Muscle of arm (tissue), 12 donors: ENCODE data around the gene CCDC136. TPM values are rescaled to one million over a fixed set of nuclear protein-coding genes. Genes with fewer than 3 reads are reported as not detected.

Experiments used
- DNase-seq: peaks from one replicate; pipeline ENCODE4 v3.0.0-alpha.2; 2013
- polyA plus RNA-seq, 12 donors: library from polyadenylated mRNA; unstranded; fragments of 120-200 nt; gene quantifications; one replicate each; pipeline ENCODE4 v1.2.1, GENCODE V29; 2013; ENCODE audit not compliant: insufficient read length in 12 of 12

CCDC136 gene
- polyA plus RNA-seq, 12 donors: 10.6 to 27.6 (median 19.1) TPM; not detected in 2

DNA sequence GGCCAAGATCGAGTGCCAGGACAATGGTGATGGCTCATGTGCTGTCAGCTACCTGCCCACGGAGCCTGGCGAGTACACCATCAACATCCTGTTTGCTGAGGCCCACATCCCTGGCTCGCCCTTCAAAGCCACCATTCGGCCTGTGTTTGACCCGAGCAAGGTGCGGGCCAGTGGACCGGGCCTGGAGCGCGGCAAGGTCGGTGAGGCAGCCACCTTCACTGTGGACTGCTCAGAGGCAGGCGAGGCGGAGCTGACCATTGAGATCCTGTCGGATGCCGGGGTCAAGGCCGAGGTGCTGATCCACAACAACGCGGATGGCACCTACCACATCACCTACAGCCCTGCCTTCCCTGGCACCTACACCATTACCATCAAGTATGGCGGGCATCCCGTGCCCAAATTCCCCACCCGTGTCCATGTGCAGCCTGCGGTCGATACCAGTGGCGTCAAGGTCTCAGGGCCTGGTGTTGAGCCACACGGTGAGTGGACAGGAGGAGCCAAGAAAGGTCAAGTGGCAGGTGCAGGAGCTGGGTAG lies 53.1 kb downstream of the CCDC136 start:
- no peak for DNase-seq

- DNase-seq: no peak
Measured at GRCh38 chr7:128845475-128845874, 53.7 kb downstream of the CCDC136 start.

- DNase-seq: no peak
Measured at GRCh38 chr7:128845987-128846386, 54.2 kb downstream of the CCDC136 start.

DNA sequence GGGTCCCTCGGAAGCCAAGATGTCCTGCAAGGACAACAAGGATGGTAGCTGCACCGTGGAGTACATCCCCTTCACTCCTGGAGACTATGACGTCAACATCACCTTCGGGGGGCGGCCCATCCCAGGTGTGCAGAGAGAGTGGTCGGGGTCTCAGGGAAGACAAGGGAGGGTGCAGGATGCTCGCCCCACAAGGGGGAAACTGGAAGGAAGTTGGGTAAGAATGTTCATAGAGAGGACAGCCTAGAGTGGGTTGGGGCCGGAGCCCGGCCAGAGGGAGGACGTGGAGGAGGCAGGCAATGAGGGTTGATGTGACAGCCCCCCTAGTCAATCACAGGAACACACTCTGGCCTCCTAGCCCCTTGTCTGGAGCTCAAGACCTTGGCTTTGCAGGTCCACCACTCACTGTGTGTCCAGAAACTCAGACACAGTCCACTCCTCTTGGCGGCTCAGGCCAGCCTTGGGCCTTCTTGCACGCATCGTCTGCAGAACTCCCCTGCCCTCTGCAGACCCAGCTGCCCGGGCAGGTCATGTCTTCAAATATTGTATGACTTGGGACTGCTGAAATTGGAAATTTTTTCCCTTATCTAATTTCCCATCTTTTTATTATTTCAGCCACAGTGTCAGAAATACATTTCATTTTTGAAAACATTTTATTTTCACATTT lies 55.1 kb downstream of the CCDC136 start:
- no peak for DNase-seq

GRCh38 chr7:128847721-128848211 lies 56.0 kb downstream of the CCDC136 start:
- no peak for DNase-seq

- DNase-seq: no peak
Measured at GRCh38 chr7:128848289-128849155, 56.8 kb downstream of the CCDC136 start.

GRCh38 chr7:128849156-128849515 lies 57.4 kb downstream of the CCDC136 start:
- DNase-seq: no peak

GRCh38 chr7:128849804-128850490 lies 58.2 kb downstream of the CCDC136 start:
- DNase-seq: no peak

DNA sequence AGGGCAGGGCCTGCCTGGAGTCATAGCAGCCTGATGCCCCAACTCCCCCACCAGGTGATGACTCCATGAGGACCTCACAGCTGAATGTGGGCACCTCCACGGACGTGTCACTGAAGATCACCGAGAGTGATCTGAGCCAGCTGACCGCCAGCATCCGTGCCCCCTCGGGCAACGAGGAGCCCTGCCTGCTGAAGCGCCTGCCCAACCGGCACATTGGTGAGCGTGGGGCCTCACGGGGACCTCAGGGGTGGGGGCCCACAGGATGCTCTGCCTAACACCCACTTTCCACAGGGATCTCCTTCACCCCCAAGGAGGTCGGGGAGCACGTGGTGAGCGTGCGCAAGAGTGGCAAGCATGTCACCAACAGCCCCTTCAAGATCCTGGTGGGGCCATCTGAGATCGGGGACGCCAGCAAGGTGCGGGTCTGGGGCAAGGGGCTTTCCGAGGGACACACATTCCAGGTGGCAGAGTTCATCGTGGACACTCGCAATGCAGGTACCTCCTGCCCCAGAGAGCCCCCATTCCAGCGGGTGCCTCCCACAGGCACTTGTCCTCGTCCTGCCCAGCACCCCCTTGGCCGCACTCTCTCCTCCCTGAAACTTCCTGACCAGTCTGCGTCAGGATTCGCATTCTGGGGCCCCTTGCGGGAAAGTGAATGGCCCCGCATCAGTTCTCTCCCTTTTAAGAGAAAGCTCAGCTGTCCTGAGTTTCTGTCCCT lies 60.9 kb downstream of the CCDC136 start:
- DNase-seq: no peak

GRCh38 chr7:128853799-128854198 lies 62.0 kb downstream of the CCDC136 start:
- no peak for DNase-seq

DNA sequence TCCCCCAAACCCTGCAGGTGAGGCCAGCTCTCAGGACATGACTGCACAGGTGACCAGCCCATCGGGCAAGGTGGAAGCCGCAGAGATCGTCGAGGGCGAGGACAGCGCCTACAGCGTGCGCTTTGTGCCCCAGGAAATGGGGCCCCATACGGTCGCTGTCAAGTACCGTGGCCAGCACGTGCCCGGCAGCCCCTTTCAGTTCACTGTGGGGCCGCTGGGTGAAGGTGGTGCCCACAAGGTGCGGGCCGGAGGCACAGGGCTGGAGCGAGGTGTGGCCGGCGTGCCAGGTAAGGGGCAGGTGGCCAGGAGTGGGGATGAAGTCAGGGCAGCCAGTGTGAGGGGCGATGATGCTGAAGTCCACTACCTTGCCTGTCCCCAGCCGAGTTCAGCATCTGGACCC lies 62.6 kb downstream of the CCDC136 start:
- no peak for DNase-seq

- no peak for DNase-seq
Measured at GRCh38 chr7:128855559-128855958, 63.8 kb downstream of the CCDC136 start.

GRCh38 chr7:128856001-128856718 lies 64.4 kb downstream of the CCDC136 start:
- no peak for DNase-seq

DNA sequence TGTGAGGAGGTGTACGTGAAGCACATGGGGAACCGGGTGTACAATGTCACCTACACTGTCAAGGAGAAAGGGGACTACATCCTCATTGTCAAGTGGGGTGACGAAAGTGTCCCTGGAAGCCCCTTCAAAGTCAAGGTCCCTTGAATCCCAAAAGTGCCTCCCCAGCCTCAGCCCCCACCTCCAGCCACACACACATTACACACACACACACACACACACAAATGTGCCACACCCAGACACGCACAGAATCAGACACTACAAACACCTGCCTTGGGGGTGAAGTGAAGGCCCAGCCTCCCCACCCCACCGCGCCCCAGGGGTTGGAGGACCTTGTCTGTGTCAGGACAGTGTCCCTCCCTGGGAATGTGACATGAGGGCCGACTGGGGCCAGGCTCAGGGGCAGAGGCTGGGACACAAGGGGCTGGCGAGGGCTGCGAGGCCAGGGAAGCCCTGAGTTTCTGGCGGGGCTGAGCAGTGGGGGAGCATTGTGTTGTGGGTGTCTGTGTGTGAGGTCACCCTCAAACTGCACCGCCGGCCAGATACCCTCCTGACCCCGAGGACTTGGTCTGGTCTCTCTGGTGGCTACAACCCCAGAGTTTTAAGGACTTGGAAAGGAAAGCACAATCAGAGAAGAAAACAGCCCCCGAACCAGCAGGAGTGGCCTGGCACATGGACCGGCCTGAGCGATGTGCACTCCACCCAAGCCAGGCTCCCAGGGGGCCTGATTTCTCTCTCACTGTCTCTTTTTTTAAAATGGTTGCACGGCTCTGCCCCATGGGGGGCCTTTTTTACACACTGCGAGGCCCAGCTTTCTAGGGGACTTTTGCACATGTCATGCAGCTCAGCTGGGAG lies 66.8 kb downstream of the CCDC136 start:
- DNase-seq: peak; percentile 43

DNA sequence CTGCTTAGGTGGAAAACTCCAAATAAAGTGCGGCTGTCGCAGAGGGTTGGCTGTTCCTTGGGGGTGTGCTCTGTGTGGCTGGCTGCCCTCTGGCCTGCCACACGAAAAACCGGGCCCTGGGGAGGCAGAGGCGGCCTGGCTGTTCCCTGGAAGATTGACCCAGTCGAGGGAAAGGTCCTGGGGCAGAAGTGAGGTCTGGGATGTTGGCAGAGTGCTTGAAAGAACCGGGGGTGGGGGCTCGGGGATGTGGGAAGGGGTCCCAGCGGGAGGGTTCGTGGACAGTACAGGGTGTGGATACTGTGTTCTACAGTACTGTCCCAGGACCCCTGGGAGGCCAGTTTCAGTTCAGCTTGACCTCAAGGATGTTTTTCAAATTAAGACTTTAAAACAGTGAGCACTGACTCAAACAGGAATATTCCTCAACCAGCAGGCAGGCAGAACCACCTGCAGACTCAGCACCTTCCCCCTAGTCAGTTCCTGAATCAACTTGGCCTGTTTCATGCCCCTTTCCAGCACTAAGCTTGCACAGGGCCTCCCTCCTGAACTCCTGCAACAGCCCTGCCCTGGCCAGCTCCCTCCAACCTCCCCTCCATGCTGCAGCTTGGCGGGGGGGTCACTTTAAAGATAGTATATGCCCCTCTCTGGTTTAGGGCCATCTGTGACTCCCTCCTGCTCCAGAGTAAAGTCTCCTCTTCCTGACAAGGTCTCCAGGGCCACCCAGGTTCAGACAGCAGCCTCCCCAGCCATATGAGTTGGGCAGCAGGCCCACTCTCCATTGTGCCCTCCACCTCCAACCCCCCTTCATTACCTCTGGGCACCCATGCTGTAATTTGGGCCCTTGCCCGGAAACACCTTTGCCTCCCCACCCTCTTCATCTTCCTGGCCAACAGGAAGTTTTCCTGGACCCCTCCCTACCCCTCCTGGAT lies 67.7 kb downstream of the CCDC136 start:
- DNase-seq: no peak

- DNase-seq: peak; percentile 45
Measured at GRCh38 chr7:128860158-128861073, 68.6 kb downstream of the CCDC136 start.

DNA sequence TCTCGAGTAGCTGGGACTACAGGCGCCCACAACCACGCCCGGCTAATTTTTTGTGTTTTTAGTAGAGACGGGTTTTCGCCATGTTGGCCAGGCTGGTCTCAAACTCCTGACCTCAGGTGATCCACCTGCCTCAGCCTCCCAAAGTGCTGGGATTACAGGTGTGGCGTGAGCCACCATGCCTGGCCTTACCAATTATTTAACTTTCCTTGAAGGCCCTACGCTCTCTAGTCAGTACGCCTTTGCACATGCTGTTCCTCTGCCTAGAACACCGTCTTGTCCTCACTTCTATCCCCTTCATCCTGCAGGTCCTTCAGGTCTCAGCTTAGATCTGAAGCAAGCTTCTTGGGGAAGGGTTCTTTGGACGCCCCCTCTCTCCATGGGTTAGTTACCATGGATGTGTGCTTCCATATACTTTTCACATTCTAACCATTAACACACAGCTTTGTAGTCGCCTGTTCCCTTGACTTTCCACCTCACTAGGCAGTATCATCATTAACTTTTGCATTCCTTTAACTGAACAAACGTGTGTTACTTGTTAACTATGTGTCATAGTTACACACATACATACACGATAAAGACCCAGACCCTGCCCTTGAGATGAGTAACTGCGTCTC lies 70.3 kb downstream of the CCDC136 start:
- no peak for DNase-seq
